SK-N-DZ (cell line): ENCODE results near the gene ZBED6. TPM values are rescaled to one million over a fixed set of nuclear protein-coding genes. Genes with fewer than 3 reads are reported as not detected.
"Not testable (repeated sequence)": the region's sequence is repeated elsewhere in the genome, so short reads cannot be mapped to it uniquely, and the experiment has no call there.

Experiments
- DNase-seq: peaks from one replicate; pipeline ENCODE4 v3.0.0-alpha.2; 2015; ENCODE audit warnings: low spot score
- polyA plus RNA-seq, 2 experiments: library from polyadenylated mRNA; depleted of rRNA; stranded (reverse); fragments of >200 nt; gene quantifications; 2 replicates each; pipeline ENCODE4 v1.2.3, GENCODE V29; 2014

The ZBED6 gene, protein sequence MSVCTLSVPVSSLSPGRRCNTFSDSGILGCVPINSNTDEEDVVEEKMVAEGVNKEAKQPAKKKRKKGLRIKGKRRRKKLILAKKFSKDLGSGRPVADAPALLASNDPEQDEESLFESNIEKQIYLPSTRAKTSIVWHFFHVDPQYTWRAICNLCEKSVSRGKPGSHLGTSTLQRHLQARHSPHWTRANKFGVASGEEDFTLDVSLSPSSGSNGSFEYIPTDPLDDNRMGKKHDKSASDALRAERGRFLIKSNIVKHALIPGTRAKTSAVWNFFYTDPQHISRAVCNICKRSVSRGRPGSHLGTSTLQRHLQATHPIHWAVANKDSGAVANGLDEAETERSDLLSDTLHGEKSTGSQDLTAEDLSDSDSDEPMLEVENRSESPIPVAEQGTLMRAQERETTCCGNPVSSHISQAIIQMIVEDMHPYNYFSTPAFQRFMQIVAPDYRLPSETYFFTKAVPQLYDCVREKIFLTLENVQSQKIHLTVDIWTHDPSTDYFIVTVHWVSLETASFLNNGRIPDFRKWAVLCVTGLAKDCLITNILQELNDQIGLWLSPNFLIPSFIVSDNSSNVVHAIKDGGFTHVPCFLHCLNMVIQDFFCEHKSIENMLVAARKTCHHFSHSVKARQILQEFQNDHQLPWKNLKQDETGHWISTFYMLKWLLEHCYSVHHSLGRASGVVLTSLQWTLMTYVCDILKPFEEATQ (N-terminal part only)
- 1.8 and 2.8 TPM in 2 replicates for polyA plus RNA-seq (2014; cell fraction: cytosol; rRNA removed)
- 1.3 and 1.5 TPM in 2 replicates for polyA plus RNA-seq (2014; cell fraction: nucleus; rRNA removed)

GRCh38 chr1:203795441-203796235 lies at the start of gene ZBED6, which contains the start of gene ZC3H11A:
ZBED6 (plus strand) TSS chr1:203795623; CDS start chr1:203797523, 1,900 bp downstream.
ZC3H11A (plus strand) TSS chr1:203795623; CDS start chr1:203817071, 21,448 bp downstream.
- DNase-seq, result peak; percentile 97

DNA sequence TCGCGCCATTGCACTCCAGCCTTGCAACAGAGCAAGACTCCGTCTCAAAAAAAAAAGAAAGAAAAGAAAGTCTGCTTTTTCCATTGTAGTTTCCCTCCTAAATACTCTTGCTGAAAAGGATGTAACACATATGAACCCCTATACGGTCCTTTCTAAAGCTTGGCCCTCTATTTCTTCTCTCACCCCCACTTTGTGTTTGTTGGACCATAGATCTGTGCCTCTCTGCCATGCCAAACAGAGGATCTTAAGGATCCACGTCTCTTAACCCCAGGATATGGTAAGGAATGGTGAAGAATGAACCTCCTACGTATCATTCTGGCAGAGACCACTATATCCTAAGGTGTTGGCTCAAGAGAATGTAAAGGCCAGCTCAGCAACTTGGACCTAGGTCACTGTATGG lies 49.1 kb upstream of the ZBED6 start:
- DNase-seq, result no peak

GRCh38 chr1:203751051-203751450 lies 44.4 kb upstream of the ZBED6 start:
- DNase-seq, result no peak

DNA sequence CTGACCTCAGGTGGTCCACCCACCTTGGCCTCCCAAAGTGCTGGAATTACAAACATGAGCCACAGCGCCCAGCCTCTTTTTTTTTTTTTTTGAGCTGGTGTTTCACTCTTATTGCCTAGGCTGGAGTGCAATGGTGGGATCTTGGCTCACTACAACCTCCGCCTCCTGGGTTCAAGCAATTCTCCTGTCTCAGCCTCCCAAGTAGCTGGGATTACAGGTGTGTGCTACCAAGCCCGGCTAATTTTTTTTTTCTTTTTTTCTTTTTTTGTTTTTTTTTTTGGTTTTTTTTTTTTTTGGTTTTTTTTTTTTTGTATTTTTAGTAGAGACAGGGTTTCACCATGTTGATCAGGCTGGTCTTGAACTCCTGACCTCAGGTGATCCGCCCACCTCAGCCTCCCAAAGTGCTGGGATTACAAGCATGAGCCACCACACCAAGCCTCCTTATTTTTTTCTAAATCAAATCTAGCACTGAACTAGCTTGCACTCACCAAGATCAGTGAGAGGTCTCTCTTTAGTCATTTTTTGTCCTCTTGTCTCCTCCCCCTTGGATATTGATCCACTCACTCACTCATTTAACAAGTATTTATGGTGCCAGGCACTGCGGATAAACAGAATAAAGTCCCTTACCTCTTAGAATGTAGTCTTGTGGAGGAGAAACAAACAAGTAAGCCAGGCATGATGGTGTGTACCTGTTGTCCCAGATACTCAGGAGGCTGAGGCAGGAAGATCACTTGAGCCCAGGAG lies 43.6 kb upstream of the ZBED6 start:
- not testable (repeated sequence) for DNase-seq

DNA sequence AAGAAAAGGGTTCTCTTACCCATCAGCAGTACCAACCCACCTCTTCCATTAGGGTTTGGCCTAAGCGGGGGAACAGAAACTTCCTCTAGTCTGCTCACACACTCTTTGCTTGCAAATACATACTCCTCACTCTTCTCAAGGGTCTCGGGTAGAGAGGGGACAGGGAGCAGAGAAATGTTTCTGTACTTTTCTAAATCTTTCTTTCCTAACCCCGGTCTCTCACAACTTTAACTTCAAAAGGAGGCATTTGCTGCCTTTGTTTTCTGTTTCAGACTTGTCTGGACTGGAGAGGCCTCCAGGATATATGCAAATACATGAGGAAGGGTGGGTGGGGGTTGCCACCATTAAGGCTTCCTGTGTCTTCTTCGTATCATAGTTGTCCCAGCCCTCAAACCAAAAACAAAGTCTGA lies 41.0 kb upstream of the ZBED6 start:
- no peak for DNase-seq

- DNase-seq, result no peak
Measured at GRCh38 chr1:203756036-203756435, 39.4 kb upstream of the ZBED6 start.

- not testable (repeated sequence) for DNase-seq
Measured at GRCh38 chr1:203758749-203759148, 36.7 kb upstream of the ZBED6 start.

DNA sequence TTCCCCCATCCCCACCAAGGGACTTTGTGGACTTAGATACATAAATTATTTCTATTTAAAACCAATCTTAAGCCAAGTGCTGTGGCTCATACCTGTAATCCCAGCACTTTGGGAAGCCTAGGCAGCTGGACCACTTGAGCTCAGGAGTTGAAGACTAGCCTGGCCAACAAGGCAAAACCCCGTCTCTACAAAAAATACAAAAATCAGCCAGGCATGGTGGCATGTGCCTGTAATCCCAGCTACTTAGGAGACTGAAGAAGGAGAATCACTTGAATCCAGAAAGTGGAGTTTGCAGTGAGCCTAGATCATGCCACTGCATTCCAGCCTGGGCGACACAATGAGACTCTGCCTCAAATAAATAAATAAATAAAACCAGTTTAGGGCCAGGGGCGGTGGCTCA lies 34.9 kb upstream of the ZBED6 start:
- no peak for DNase-seq

- DNase-seq, result not testable (repeated sequence)
Measured at GRCh38 chr1:203761958-203762357, 33.5 kb upstream of the ZBED6 start.

DNA sequence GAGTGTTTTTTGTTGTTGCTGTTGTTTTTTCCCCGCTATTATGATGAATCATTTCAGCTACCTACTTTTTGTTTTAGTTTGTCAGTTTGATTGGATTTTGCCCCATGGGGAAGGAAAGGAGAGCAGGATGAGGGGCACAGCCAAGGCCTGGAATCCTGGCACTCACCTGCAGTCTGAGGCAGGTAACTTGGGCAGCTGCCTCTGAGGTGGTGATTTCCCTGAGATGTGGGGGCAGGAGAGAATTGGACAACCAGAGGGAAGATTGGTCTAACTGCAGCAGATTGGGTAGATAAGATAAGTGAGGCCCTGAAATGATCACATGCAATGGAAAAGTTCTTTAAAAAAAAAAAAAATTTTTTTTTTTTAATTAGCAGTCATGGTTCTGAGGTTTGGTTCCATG lies 31.9 kb upstream of the ZBED6 start:
- no peak for DNase-seq

- DNase-seq, result no peak
Measured at GRCh38 chr1:203764105-203765028, 31.1 kb upstream of the ZBED6 start.

- DNase-seq, result no peak
Measured at GRCh38 chr1:203765029-203765837, 30.2 kb upstream of the ZBED6 start, which contains the start of gene LAX1. LAX1 (plus strand) TSS chr1:203765183; CDS start chr1:203765566, 383 bp downstream.

DNA sequence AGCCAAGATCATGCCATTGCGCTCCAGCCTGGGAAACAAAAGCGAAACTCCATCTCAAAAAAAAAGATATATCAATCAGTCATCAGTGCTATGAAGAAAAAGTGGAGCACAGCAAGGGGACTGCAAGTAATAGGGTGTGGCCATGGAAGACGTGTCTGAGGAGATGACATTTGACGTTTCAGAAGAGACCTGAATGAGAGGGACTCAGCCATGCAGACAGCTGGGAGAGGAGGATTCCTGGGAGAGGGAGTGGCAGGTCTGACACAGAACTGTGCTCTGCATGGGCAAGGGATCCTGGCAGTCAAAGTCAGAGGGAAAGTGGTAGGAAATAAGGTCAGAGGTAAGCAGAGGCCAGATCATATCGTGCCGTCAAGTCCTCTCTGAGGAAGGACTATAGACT lies 27.2 kb upstream of the ZBED6 start:
- DNase-seq, result no peak

DNA sequence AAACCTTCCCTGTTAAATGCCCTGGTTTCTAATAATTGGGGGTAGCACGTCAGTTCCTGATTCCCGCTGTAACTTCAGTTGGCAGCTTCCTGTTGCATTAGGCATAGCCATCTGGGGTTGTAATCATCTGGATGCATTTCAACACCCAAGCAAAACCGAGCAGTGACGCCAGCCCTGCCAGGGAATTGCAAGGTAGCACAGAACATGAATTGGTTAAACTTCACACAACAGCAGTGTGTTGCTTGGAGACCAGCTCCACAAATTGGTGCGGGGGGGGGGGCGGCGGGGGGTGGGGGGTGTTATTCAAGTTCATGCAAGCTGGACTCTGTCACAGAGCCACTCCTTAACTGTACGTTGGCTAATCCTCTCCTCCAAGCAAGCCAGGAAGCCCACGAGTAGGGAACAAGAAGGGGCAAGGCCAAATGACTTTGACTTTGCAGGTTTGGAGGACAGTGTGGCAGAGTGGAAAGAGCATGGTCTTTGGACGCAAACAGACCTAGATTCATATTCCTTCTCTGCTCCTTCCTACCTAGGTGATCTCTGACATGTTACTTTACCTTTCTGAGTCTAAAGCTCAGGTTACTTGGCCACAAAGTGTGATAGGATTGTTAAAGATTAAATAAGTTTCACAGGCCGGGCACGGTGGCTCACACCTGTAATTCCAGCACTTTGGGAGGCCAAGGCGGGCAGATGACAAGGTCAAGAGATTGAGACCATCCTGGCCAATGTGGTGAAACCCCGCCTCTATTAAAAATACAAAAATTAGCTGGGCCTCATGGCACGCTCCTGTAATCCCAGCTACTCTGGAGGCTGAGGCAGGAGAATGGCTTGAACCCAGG lies 25.7 kb upstream of the ZBED6 start:
- no peak for DNase-seq

DNA sequence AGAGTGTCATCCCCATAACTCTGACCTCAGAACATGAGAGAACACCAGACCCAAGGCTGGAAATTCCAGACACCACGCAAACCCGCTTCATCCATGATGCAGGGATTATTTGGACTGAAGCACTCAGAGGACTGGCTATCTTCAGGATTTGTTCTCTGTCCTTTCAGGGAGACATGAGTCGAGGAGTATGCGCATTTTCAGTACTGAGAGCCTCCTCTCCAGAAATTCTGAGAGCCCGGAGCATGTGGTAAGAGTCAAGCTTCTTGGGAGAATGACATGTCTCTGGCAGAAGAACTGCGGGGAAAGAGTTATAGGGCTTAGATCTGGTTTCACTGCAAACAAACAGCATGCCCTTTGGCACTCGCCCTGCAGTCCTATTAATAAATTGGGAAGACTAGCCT lies 23.5 kb upstream of the ZBED6 start:
- DNase-seq, result no peak

DNA sequence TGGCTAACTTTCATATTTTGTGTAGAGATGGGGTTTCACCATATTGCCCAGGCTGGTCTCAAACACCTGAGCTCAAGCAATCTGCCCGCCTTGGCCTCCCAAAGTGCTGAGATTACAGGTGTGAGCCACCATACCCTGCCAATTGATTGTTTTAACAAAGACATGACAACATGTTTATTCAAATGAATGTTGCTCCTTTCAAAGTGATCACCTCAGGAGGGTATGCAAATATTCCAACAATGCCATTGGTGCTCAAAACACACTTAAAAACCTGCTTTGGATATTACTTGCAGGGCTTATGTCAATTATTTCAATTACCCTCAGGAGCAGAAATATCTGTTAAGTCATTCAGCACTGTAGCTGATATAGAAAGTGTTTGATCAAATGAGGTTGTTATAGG lies 22.6 kb upstream of the ZBED6 start:
- DNase-seq, result no peak

GRCh38 chr1:203776636-203777035 lies 18.8 kb upstream of the ZBED6 start:
- DNase-seq, result no peak

DNA sequence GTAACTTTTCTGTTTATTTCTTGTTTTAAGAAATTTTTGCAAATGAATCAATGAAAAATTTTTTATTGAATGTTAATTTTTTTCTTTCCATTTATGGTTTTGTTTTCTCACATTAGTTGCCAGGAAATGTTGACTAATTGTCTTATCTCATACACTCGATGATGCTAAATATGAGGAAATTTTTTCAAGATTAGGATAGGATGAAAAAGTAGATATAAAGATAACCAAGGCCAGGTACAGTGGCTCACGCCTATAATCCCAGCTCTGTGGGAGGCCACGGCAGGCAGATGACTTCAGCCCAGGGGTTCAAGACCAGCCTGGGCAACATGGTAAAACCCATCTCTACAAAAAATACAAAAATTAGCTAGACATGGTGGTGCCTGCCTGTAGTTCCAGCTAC lies 17.8 kb upstream of the ZBED6 start:
- DNase-seq, result no peak
